Right kidney (tissue), 1 donor: ENCODE measurements around the gene GABPB1.

Experiments used
- DNase-seq: peaks from one replicate; pipeline ENCODE4 v3.0.0-alpha.2; 2016

GABPB1 gene

GRCh38 chr15:50278496-50278895 is 76.5 kb downstream of the GABPB1 start:
- DNase-seq, result no peak

GRCh38 chr15:50277370-50277769 is 77.6 kb downstream of the GABPB1 start:
- DNase-seq, result no peak

GRCh38 chr15:50275908-50276307 is 79.1 kb downstream of the GABPB1 start:
- DNase-seq, result no peak

GRCh38 chr15:50275091-50275490 is 79.9 kb downstream of the GABPB1 start:
- DNase-seq, result no peak

GRCh38 chr15:50267577-50267976 is 87.4 kb downstream of the GABPB1 start:
- DNase-seq, result no peak

GRCh38 chr15:50265620-50266019 is 89.4 kb downstream of the GABPB1 start, which contains the start of gene HDC:
Gene HDC, minus strand, starts transcription at chr15:50265726. Its CDS starts 103 bp downstream, at chr15:50265623.
- DNase-seq, result no peak

- no peak for DNase-seq
These were observed 92.5 kb downstream of the GABPB1 start for GRCh38 chr15:50262533-50262932.

- DNase-seq, result no peak
These were observed 93.0 kb downstream of the GABPB1 start for GRCh38 chr15:50261981-50262380.

GRCh38 chr15:50260969-50261496 is 94.0 kb downstream of the GABPB1 start:
- no peak for DNase-seq

- DNase-seq, result no peak
These were observed 95.7 kb downstream of the GABPB1 start for GRCh38 chr15:50259276-50259675.

- DNase-seq, result no peak
These were observed 97.1 kb downstream of the GABPB1 start for GRCh38 chr15:50257924-50258323.

GRCh38 chr15:50257332-50257731 is 97.7 kb downstream of the GABPB1 start:
- no peak for DNase-seq

- DNase-seq, result no peak
These were observed 98.6 kb downstream of the GABPB1 start for GRCh38 chr15:50256188-50257041.

- no peak for DNase-seq
These were observed 102.4 kb downstream of the GABPB1 start for GRCh38 chr15:50252556-50252955.

- no peak for DNase-seq
These were observed 103.3 kb downstream of the GABPB1 start for GRCh38 chr15:50251638-50252182.

GRCh38 chr15:50250760-50251394 is 104.1 kb downstream of the GABPB1 start:
- no peak for DNase-seq

- DNase-seq, result no peak
These were observed 105.3 kb downstream of the GABPB1 start for GRCh38 chr15:50249704-50250103.

- DNase-seq, result no peak
These were observed 105.9 kb downstream of the GABPB1 start for GRCh38 chr15:50248994-50249582.

- DNase-seq, result no peak
These were observed 107.0 kb downstream of the GABPB1 start for GRCh38 chr15:50247819-50248655.

- no peak for DNase-seq
These were observed 108.4 kb downstream of the GABPB1 start for GRCh38 chr15:50246631-50247030.

GRCh38 chr15:50244959-50245624 is 109.9 kb downstream of the GABPB1 start:
- no peak for DNase-seq
